ENCODE measurements around the gene TBATA.

TBATA gene

GRCh38 chr10:70722820-70723424, 62.3 kb downstream of the TBATA start:
- no peak for DNase-seq

Measured in hypothalamus (tissue), 51 donors.